ENCODE measurements around the gene RPS21. TPM values are rescaled to one million over a fixed set of nuclear protein-coding genes. Genes with fewer than 3 reads are reported as not detected.

RPS21 gene
- total and polyA plus RNA-seq, 2 of the 13 experiments (the other 11 are each of a cell fraction or from before 2014, with no cell fraction given): 2,647 to 11,063 TPM

DNA sequence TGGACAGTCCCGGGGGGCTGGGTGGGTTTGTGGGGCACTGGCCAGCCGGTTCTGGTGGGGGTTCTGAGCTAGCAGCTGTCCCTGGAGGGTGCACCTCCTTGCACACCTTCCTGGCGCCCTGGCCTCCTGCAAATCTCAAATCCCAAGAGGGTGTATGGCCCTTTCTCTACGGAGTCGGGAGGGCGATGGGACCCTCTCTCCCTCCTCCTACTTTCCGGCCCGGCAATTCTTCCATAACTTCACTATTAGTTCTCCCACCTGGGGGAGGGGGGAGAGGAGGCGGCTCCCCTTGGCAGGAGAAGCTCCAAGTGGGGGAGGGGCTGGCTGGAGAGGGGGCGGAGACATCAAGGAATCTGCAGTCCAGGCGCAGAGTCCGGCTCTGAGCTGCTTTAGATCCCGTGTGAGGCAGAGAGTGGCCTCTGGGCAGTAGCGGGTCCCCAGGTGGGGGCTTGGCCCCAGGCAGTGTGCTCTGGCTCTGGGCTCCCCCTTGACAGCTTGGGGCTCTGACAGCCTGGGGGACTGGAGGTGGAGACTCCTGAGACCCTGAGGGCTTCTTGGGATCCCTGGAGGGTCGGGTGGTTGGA, 18.4 kb upstream of the RPS21 start (continued):
- no peak for TF ChIP-seq ZNF782 (CRISPR knock-in tag; IDR thresholded peaks at IDR 0.05; ENCODE audit: borderline replicate concordance)
- TF ChIP-seq ZSCAN31 (CRISPR knock-in tag; IDR thresholded peaks at IDR 0.05; ENCODE audit: low read depth): no peak
- TF ChIP-seq ZNF615 (CRISPR knock-in tag; IDR thresholded peaks at IDR 0.05; ENCODE audit: borderline replicate concordance): no peak
- TF ChIP-seq KDM2A (CRISPR knock-in tag; IDR thresholded peaks at IDR 0.05; ENCODE audit: borderline replicate concordance, low read depth): peak; percentile 41; the same call in 1 of the 2 replicates
- TF ChIP-seq RAD21 (CRISPR knock-in tag; IDR thresholded peaks at IDR 0.05): peak; percentile 37
- TF ChIP-seq RORA (CRISPR knock-in tag; IDR thresholded peaks at IDR 0.05): no peak
- TF ChIP-seq, protein P1, sequence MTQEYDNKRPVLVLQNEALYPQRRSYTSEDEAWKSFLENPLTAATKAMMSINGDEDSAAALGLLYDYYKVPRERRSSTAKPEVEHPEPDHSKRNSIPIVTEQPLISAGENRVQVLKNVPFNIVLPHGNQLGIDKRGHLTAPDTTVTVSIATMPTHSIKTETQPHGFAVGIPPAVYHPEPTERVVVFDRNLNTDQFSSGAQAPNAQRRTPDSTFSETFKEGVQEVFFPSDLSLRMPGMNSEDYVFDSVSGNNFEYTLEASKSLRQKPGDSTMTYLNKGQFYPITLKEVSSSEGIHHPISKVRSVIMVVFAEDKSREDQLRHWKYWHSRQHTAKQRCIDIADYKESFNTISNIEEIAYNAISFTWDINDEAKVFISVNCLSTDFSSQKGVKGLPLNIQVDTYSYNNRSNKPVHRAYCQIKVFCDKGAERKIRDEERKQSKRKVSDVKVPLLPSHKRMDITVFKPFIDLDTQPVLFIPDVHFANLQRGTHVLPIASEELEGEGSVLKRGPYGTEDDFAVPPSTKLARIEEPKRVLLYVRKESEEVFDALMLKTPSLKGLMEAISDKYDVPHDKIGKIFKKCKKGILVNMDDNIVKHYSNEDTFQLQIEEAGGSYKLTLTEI (CRISPR knock-in tag; conservative IDR thresholded peaks at IDR 0.05): no peak
- TF ChIP-seq, protein P2, sequence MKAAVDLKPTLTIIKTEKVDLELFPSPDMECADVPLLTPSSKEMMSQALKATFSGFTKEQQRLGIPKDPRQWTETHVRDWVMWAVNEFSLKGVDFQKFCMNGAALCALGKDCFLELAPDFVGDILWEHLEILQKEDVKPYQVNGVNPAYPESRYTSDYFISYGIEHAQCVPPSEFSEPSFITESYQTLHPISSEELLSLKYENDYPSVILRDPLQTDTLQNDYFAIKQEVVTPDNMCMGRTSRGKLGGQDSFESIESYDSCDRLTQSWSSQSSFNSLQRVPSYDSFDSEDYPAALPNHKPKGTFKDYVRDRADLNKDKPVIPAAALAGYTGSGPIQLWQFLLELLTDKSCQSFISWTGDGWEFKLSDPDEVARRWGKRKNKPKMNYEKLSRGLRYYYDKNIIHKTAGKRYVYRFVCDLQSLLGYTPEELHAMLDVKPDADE (CRISPR knock-in tag; IDR thresholded peaks at IDR 0.05): peak; percentile 4; the same call in 1 of the 2 replicates
- TF ChIP-seq ZNF350 (CRISPR knock-in tag; IDR thresholded peaks at IDR 0.05; ENCODE audit: borderline replicate concordance, low read depth): peak; percentile 48; the same call in 1 of the 2 replicates
- TF ChIP-seq U2AF1 (optimal IDR thresholded peaks at IDR 0.05; ENCODE audit: low read depth, low read length): no peak
- TF ChIP-seq GFI1 (CRISPR knock-in tag; IDR thresholded peaks at IDR 0.05; ENCODE audit: borderline replicate concordance): no peak
- TF ChIP-seq RARA (CRISPR knock-in tag; IDR thresholded peaks at IDR 0.05): peak; percentile 15; the same call in 1 of the 2 replicates
- no peak; the same call in 1 of the 2 replicates for TF ChIP-seq GABPB1 (CRISPR knock-in tag; IDR thresholded peaks at IDR 0.05)
- no peak for TF ChIP-seq MEIS1 (CRISPR knock-in tag; IDR thresholded peaks at IDR 0.05; ENCODE audit: borderline replicate concordance)
- TF ChIP-seq ZNF34 (CRISPR knock-in tag; IDR thresholded peaks at IDR 0.05; ENCODE audit: borderline replicate concordance): 0 out of 2 replicates have a peak, but pooled peaks have one; percentile 16
- peak; percentile 3; the same call in 1 of the 2 replicates for TF ChIP-seq ZNF614 (CRISPR knock-in tag; IDR thresholded peaks at IDR 0.05; ENCODE audit: borderline replicate concordance)
- TF ChIP-seq SOX6 (IDR thresholded peaks at IDR 0.05): no peak
- peak; percentile 60; the same call in 1 of the 2 replicates for TF ChIP-seq SOX6 (CRISPR knock-in tag; IDR thresholded peaks at IDR 0.05)
- TF ChIP-seq RFX5 (IDR thresholded peaks at IDR 0.05; ENCODE audit: low read depth, low read length): no peak
- TF ChIP-seq ZFP1 (CRISPR knock-in tag; IDR thresholded peaks at IDR 0.05): 0 out of 2 replicates have a peak, but pooled peaks have one; percentile 60
- TF ChIP-seq ATF1 (CRISPR knock-in tag; IDR thresholded peaks at IDR 0.05): no peak
- TF ChIP-seq ZNF160 (CRISPR knock-in tag; IDR thresholded peaks at IDR 0.05): 0 out of 2 replicates have a peak, but pooled peaks have one; percentile 56
- TF ChIP-seq ATAD3A (CRISPR knock-in tag; IDR thresholded peaks at IDR 0.05): no peak
- no peak for TF ChIP-seq ZNF232 (CRISPR knock-in tag; IDR thresholded peaks at IDR 0.05; ENCODE audit: borderline replicate concordance)
- TF ChIP-seq ZNF282 (IDR thresholded peaks at IDR 0.05; ENCODE audit: partially characterized antibody): no peak
- no peak for TF ChIP-seq ZIK1 (CRISPR knock-in tag; IDR thresholded peaks at IDR 0.05; ENCODE audit: borderline replicate concordance, low read depth)
- peak; percentile 13; the same call in 1 of the 2 replicates for TF ChIP-seq MED1 (CRISPR knock-in tag; IDR thresholded peaks at IDR 0.05)
- TF ChIP-seq, protein P3, sequence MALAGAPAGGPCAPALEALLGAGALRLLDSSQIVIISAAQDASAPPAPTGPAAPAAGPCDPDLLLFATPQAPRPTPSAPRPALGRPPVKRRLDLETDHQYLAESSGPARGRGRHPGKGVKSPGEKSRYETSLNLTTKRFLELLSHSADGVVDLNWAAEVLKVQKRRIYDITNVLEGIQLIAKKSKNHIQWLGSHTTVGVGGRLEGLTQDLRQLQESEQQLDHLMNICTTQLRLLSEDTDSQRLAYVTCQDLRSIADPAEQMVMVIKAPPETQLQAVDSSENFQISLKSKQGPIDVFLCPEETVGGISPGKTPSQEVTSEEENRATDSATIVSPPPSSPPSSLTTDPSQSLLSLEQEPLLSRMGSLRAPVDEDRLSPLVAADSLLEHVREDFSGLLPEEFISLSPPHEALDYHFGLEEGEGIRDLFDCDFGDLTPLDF (CRISPR knock-in tag; IDR thresholded peaks at IDR 0.05): 0 out of 2 replicates have a peak, but pooled peaks have one; percentile 13
- TF ChIP-seq TOE1 (CRISPR knock-in tag; IDR thresholded peaks at IDR 0.05): no peak

Data from HepG2 (cell line).